ENCODE measurements around the gene TMEM50B.
"Not testable (repeated sequence)": the region's sequence is repeated elsewhere in the genome, so short reads cannot be mapped to it uniquely, and the experiment has no call there.

Gene TMEM50B

GRCh38 chr21:33478935-33479678 lies 667 bp downstream of the TMEM50B start:
- in situ Hi-C loops (cut with MboI; ENCODE audit: low sequenced_read_pairs): no loop called here

GRCh38 chr21:33478182-33478581 lies 1.6 kb downstream of the TMEM50B start:
- in situ Hi-C loops (cut with MboI; ENCODE audit: low sequenced_read_pairs): no loop called here

- in situ Hi-C loops (cut with MboI; ENCODE audit: low sequenced_read_pairs): no loop called here
Measured at GRCh38 chr21:33477066-33477465, 2.7 kb downstream of the TMEM50B start.

GRCh38 chr21:33473344-33473743 lies 6.4 kb downstream of the TMEM50B start:
- in situ Hi-C loops (cut with MboI; ENCODE audit: low sequenced_read_pairs): no loop called here

GRCh38 chr21:33470701-33471100 lies 9.1 kb downstream of the TMEM50B start:
- in situ Hi-C loops (cut with MboI; ENCODE audit: low sequenced_read_pairs): no loop called here

GRCh38 chr21:33469183-33469582 lies 10.6 kb downstream of the TMEM50B start:
- in situ Hi-C loops (cut with MboI; ENCODE audit: low sequenced_read_pairs): not testable (repeated sequence)

- in situ Hi-C loops (cut with MboI; ENCODE audit: low sequenced_read_pairs): no loop called here
Measured at GRCh38 chr21:33461538-33462250, 18.1 kb downstream of the TMEM50B start.

GRCh38 chr21:33458861-33459260 lies 20.9 kb downstream of the TMEM50B start:
- in situ Hi-C loops (cut with MboI; ENCODE audit: low sequenced_read_pairs): no loop called here

- in situ Hi-C loops (cut with MboI; ENCODE audit: low sequenced_read_pairs): no loop called here
Measured at GRCh38 chr21:33455686-33456446, 23.9 kb downstream of the TMEM50B start.

GRCh38 chr21:33452362-33452761 lies 27.4 kb downstream of the TMEM50B start:
- in situ Hi-C loops (cut with MboI; ENCODE audit: low sequenced_read_pairs): no loop called here

GRCh38 chr21:33451634-33452071 lies 28.1 kb downstream of the TMEM50B start:
- in situ Hi-C loops (cut with MboI; ENCODE audit: low sequenced_read_pairs): no loop called here

- in situ Hi-C loops (cut with MboI; ENCODE audit: low sequenced_read_pairs): no loop called here
Measured at GRCh38 chr21:33449616-33450015, 30.2 kb downstream of the TMEM50B start.

GRCh38 chr21:33446620-33447019 lies 33.2 kb downstream of the TMEM50B start:
- in situ Hi-C loops (cut with MboI; ENCODE audit: low sequenced_read_pairs): not testable (repeated sequence)

- in situ Hi-C loops (cut with MboI; ENCODE audit: low sequenced_read_pairs): no loop called here
Measured at GRCh38 chr21:33444499-33444898, 35.3 kb downstream of the TMEM50B start.

GRCh38 chr21:33443194-33443593 lies 36.6 kb downstream of the TMEM50B start:
- in situ Hi-C loops (cut with MboI; ENCODE audit: low sequenced_read_pairs): no loop called here

- in situ Hi-C loops (cut with MboI; ENCODE audit: low sequenced_read_pairs): no loop called here
Measured at GRCh38 chr21:33441489-33442477, 38.0 kb downstream of the TMEM50B start.

GRCh38 chr21:33437140-33437539 lies 42.6 kb downstream of the TMEM50B start:
- in situ Hi-C loops (cut with MboI; ENCODE audit: low sequenced_read_pairs): no loop called here

GRCh38 chr21:33434770-33435360 lies 44.9 kb downstream of the TMEM50B start:
- in situ Hi-C loops (cut with MboI; ENCODE audit: low sequenced_read_pairs): no loop called here

GRCh38 chr21:33433425-33434114 lies 46.2 kb downstream of the TMEM50B start:
- in situ Hi-C loops (cut with MboI; ENCODE audit: low sequenced_read_pairs): no loop called here

All from hTERT RPE-1 (cell line).